MV-4-11 (cell line): Measurements from ENCODE around the gene IRGC.

ENCODE experiments used
- DNase-seq: peaks from one replicate; lab custom pipeline; 2025; lab: John Stamatoyannopoulos, UW

The IRGC gene

GRCh38 chr19:43723588-43723987 lies 7.7 kb downstream of the IRGC start:
- no peak for DNase-seq

DNA sequence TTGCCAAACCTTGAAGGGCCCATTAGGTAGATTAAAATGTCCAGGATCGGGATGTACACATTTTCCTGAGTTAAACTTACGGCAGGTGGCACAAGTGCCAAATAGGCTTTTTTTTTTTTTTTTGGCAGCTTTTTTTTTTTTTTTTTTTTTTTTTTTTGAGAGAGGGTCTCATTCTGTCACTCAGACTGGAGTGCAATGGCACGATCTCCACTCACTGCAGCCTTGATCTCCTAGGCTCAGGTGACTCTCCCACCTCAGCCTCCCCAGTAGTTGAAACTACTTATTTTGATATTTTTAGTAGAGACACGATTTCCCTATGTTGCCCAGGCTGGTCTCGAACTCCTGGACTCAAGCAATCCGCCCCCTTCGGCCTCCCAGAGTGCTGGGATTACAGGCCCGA lies 9.0 kb downstream of the IRGC start:
- DNase-seq = no peak

- DNase-seq = peak; percentile 98
Measured at GRCh38 chr19:43725468-43725867, 9.6 kb downstream of the IRGC start.

GRCh38 chr19:43726736-43727592 lies 11.1 kb downstream of the IRGC start:
- peak; percentile 91 for DNase-seq

DNA sequence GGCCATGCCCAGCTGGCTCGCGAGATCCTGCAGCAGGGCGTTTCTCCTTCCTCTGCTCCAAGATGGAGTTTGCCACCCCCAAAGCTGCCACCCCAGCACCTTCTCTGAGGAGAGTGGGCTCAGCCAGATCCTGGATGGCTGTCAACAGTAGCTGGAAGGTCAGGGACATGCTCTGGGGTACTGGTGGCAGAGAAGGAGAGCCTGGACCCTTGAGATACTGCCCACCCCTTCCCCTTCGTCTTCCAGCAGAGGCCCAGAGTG lies 11.6 kb downstream of the IRGC start:
- DNase-seq = no peak

DNA sequence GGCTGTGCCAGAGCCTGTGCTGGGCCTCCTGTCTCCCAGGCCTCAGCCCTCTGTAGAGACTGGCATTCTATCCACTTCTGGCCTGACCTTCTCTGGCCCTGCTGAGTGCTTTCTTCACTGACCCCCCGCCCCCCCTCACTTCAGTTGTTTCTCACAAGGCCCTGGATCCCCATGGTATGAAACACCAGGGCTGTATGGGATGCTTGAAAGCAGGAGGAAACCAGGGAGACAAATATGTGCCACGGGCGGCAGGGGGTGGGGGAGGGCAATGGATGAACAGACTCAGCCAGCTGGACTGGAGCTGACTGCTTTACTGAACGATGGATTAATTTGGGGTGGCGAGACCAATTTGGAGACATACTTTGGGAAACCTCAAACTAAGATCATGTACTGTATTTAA lies 14.0 kb downstream of the IRGC start:
- no peak for DNase-seq

DNA sequence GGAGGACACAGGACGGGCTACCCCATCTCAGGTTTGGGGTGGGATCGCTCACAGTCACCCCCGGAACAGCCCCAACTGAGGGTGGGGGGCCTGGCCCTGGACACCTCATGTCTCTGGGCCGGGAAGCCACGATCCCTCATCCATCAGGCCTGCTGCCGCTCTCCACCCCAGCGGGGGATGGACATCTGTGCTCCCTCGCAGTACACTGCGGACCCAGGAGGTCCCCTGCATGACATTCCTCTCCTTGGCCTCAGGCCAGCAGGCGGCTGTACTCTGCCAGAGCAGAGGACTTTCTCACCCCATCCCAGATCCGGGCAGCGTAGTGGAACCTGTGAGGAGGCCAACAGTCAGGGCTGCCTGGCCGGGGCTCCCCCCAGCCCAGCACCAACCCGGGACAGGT lies 15.5 kb downstream of the IRGC start:
- no peak for DNase-seq

DNA sequence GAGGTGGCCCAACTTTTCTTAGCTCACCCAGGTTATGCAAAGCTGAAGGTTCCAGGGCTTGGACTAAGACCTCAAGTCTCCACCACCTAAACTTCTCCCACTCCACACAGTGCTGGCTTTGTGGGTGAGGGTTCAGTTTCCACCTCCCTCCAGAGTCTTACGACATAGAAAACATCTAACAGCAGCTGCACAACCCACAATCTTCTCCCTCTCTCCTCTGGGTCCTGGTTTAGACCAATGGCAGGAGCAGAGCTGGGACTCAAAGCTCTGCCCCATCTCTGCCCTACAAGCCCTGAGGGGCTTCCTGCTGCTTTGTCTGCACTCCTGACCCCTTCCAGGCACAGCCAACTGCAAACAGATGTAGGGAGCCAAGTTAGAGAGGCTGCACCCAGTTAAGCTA lies 16.0 kb downstream of the IRGC start:
- peak; percentile 96 for DNase-seq

DNA sequence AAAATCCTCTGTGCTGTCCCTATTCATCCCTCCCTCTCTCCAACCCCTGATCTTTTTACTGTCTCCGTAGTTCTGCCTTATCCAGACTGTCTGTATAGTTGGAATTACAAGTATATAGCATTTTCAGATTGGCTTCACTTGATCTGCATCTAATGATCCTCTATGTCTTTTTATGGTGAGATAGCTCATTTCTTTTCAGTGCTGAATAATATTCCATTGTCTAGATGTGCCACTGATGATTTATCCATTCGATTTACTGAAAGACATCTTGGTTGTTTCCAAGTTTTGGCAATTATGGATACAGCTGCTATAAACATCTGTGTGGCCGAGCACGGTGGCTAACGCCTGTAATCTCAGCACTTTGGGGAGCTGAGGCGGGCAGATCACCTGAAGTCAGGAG lies 19.1 kb downstream of the IRGC start:
- no peak for DNase-seq

DNA sequence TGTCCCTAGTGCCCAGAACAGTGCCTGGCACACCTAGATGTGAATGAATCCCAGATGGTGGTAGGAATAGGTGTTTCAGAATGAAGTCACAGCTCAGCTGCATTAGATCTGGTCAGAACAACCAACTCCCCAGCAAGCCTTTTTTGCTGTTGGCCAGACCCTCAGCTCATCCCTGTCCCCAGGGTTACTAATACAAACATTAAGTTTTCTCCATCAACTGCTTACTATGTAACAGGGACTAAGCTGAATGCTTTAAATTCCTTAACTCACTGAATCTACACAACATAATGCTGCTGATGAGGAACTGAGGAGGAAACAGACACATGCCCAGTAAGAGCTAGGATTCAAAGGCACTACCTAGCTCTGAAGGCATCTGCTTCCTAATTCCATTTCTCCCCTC lies 20.1 kb downstream of the IRGC start:
- DNase-seq = no peak

- DNase-seq = no peak
Measured at GRCh38 chr19:43738780-43739211, 22.9 kb downstream of the IRGC start.

GRCh38 chr19:43739439-43740235 lies 23.8 kb downstream of the IRGC start:
- no peak for DNase-seq

GRCh38 chr19:43741075-43741825 lies 25.4 kb downstream of the IRGC start:
- DNase-seq = no peak

DNA sequence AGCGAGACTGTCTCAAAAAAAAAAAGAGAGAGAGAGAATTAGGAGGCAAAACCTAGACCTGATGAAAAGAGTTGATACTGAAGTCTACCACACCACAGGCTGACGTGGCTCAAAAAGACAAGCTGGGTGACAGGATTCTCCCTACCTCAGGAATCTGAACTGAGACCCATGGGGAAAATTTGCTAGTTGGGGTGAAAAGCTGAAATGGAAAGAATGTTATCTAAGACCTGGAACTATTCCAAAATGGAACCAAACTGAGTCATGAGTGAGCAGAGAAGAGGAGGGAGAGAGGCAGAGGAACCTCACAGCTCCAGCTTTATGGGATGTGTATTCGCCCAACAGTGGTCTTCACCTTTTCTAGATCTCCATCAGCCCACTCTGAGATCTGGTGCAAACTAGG lies 27.2 kb downstream of the IRGC start:
- DNase-seq = no peak

- DNase-seq = no peak
Measured at GRCh38 chr19:43747557-43748204, 31.8 kb downstream of the IRGC start.

GRCh38 chr19:43748205-43748594 lies 32.3 kb downstream of the IRGC start:
- DNase-seq = no peak

GRCh38 chr19:43748685-43749084 lies 32.8 kb downstream of the IRGC start:
- peak; percentile 67 for DNase-seq

DNA sequence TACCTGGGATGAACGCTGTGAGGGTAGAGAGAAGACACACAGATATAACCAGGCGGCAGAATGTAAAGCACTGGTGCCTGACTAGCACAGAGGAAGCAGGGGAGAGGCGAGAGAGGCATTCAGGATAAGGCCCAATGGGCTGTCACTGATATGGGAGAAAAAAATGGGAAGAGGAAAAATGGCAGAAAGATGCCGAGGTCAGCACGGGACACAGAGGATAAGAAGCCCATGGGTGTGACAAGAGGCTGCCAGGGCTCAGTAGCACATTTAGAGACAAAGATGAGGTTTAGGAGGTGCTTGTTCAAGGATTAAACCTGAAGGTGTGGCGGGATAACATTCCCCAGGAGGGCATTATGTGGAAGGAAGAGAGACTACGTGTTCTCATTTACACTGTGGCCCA lies 33.3 kb downstream of the IRGC start:
- no peak for DNase-seq

DNA sequence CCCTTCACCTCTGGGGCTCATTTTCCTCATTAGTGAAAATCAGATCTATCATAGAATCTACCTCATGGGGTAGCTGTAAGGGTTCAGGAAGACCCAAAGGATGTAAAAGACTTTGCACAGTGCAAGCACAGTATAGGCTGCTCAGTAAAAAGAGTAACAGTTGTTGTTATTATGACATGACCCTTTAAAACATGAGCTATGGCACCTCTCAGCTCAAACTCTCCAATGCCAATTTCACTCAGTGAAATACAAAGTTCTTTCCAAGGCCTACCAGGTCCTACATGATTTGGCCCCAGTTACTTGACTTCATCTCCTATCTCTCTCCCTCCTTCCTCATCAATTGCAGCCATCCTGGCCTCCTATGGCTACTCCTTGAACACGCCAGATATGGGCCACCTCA lies 34.0 kb downstream of the IRGC start:
- DNase-seq = no peak

GRCh38 chr19:43751466-43752220 lies 35.8 kb downstream of the IRGC start:
- no peak for DNase-seq

GRCh38 chr19:43752287-43752875 lies 36.5 kb downstream of the IRGC start:
- no peak for DNase-seq

- DNase-seq = no peak
Measured at GRCh38 chr19:43754253-43754502, 38.3 kb downstream of the IRGC start.
